Ramos (cell line): ENCODE results near the gene GALK1.
"Not testable (repeated sequence)": the region's sequence is repeated elsewhere in the genome, so short reads cannot be mapped to it uniquely, and the experiment has no call there.

Source experiments
- in situ Hi-C: fragments of 300-500 bp; cut with MboI; formaldehyde crosslinking; loops from one replicate; pipeline ENCODE4 v1.14.3; 2022; ENCODE audit warnings: low sequenced_read_pairs; ENCODE audit not compliant: unreplicated experiment

The GALK1 gene

DNA sequence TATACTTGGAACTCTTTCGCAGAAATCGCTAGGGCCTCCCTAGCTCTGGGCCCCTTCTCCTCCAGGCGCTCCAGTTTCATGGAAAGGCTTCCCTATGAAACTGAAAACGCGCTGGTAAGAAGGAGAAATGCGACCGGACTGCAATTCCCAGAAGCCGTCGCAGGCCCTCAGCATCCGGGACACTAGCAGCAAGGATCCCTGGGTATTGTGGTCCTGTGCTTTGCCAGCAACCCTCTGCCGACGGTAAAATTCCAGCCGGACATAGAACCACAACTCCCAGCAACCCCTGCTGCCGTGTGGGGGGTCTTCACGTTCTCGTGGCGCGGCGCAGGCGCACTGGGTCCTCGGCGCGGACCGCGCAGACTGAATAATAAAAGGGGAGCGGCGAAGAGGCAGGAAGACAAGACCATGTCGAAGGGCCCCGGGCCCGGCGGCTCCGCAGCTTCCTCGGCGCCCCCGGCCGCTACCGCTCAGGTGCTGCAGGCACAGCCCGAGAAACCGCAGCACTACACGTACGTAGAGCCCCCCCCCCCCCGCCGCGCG, 19.6 kb upstream of the GALK1 start, which contains the start of gene UNK:
Gene UNK, plus strand, starts transcription at position 334 of the 543 bp plus-strand sequence. Its CDS starts 75 bp downstream, at position 409.
- in situ Hi-C loops, result no loop called here

DNA sequence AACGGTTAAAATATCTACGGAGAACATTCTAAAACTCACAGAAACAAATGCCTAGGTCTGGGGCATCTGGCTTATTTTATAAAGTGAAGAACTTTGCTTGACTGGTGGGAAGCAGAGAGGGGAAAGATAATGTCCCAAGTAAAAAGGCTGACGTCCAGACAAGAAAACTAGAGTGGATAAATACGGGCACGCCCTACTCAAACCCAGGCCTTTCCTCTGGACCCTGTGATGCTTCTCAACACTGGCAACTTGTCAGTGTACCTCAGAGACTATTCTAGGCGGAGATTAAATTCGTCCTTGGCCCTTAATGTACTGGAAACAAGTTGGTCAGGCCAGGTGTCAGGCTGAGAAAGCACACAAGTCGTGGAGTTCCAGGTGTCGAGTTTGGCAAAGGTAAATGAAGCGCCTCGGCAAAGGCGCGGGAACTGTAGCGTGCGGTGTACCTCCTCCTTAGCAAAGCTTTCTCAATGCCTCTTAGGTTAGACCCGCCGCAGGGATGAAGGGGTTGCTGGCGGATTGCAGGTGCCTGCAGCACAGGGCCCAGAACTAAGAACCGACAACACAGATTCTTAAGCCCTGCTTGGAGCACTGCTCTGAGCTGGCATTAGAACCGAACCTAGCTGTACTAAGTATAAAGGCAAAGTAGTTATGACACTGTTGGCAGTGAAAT, 18.9 kb upstream of the GALK1 start:
- in situ Hi-C loops, result no loop called here

DNA sequence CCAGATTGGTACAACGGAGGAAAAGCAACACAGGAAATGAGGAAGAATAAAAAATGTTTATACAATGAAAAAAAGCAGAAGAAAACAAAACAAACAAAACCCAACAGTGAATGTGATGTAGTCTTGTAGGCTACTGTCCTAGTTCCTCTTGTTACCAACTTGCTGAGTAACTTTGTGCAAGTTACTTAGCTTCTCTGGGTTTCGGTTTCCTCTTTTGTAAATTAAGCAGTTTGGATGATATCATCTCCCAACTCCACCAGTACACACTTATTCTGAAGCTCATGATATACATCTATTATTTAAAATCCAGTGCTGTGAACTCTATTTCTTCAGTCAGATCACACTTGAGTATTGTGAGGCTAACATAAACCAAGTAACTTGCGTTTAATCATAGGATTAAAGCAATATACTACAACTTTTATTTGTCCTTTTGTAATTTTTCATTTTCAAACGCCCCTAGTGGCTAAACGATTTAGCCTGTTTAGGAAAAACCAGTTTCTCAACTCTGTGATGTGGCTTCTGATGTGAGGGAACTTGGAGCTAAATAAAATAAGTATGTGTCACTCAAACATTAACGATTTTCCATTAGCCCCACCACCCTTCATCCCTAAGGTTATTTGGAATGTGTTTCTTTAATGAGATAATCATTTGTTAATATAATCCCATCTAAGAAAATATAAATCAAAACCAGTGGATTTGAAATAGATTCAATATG, 18.2 kb upstream of the GALK1 start:
- in situ Hi-C loops, result no loop called here

DNA sequence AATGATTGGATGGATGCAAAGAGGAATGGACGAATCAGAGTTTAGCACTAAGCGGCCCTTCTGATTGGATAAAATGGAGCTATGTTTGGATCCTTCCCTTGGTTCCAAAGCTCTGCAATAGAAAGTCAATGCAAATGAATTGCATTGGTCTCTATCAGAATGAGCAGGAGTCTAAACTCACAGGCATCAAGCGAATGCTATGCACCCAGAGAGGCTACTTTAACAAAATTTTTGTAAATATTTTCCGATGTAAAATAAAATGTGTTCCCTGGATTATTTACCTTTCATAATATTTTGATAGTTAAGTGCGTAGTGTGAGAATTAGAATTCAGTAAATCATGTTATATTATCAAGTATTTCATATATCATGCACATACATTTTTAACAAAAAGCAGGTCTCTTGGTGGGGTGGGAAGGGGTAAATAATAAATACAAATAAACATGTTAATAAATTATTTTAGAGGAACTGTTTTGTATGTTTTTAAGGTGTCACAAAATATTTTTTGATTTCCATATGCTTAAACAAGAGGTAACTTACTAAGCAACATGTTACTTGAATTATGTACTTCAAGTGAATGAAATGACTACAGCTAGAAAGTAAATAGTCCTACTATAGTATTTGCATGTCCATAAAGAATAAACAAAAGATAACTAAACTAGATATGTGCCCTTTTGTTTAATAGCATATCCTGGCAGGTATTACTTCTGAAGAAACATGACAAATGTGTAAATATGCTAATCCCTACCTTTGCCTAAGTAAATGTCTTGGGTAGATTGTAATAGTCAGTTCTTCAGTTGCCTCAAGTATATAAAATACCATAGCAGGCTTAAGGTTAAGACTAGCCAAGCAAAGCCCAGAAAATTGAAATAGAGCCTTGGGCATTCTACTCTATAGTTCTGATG, 15.2 kb upstream of the GALK1 start:
- in situ Hi-C loops, result no loop called here

DNA sequence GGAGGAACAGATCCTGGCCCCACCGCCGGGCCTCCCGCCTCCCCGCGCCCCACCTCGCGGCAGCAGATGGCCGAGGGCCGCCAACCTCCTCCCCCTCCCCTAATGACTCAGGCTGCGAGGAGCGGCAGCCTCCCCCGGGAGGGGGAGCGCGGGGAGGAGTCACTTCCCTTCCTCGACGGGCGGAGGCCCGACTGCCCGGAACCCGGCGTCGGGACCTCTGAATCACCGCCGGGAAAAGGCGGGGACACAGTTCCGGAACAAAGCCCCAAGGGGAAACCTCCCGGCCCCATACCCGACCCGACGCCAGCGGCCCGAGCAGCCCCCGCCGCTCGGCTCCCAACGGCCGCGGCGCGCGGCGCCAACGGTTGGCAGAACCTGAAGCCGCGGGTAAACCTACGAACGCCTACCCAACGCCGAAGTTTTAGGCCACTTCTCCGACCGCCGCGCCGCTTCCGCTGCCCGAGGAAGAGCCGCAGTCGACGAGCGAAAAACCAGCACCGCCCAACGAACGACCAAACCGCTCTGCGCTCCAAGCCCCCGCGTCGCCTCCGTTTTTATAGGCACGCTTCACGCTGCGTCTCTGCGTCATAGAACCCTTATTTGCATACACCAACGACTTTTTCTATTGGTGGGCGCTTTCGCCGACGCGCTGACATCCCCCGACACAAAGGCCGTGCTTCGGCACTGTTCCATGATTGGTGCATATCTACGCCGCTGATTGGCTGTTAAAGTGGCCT, 14.4 kb upstream of the GALK1 start:
- in situ Hi-C loops, result no loop called here

DNA sequence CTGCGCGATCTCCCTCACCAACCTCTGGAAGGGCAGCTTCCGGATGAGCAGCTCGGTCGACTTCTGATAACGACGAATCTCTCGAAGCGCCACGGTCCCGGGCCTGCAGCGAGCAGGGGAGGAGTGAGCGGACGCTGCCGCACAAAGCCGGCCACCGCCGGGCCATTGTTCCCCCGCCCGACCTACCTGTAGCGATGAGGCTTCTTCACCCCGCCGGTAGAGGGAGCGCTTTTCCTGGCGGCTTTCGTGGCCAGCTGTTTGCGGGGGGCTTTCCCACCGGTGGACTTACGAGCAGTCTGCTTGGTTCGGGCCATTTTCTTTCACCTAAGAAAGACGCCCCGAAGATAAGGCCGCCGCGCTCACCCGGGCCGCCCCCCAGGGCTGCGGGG, 13.9 kb upstream of the GALK1 start:
- in situ Hi-C loops, result no loop called here

DNA sequence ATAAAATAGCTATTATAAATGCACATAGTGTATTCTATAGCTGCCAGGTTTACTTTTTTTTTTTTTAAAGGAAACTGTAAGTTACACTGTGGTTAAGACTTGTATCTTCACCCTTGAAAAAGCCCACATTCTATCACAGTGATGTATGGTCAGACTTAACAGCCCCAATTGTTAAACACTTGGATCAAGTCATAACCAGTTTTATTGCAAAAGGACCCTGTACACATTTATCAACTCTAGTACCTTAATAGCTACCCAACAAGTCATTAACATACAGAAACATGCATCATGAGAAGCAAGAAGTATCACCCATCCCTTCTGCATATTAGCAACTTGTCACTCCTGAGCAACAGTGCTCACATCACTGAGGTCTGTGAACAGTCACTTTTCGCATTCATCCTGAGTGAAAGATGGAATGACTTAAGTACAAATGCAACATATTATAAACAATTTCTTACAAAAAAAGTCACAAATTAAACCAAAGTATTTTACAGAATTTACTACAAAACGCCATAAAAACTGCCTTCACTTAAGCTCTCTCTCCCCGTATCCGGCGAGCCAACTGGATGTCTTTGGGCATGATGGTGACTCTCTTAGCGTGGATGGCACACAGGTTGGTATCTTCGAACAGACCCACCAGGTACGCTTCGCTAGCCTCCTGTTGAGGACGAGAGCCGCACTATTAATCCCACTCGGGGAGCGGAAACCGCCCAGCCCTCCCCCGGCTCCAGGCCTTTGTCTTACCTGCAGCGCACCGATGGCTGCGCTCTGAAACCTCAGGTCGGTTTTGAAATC, 13.3 kb upstream of the GALK1 start:
- in situ Hi-C loops, result not testable (repeated sequence)

DNA sequence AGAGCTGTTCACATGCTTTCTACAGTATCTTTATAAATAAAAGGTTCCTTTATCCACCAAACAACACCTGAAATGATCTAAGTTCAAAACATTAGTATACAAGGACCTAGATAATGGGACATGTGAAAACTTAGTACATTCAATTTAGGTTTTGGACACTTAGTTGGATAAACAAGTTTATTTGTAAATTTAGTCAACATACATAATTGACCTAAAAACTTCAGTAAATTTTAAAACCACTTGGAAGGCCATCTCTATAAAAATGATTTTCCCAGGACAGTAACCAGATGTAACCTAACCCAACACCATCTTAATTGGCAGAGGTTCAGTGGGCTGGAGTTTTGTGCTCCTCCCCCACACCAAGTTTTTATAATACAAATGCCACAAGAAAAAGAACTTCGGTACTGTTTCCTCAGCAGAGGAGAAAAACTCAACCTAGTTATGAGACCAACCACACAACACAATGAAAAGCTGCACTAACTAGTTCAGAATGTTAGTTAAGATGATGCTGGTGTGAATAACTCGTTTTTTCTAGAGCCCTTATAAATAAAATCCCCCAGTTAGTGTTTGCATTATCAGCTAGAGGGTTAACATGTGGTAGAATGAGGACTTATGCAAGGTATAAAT, 12.4 kb upstream of the GALK1 start:
- in situ Hi-C loops, result no loop called here

DNA sequence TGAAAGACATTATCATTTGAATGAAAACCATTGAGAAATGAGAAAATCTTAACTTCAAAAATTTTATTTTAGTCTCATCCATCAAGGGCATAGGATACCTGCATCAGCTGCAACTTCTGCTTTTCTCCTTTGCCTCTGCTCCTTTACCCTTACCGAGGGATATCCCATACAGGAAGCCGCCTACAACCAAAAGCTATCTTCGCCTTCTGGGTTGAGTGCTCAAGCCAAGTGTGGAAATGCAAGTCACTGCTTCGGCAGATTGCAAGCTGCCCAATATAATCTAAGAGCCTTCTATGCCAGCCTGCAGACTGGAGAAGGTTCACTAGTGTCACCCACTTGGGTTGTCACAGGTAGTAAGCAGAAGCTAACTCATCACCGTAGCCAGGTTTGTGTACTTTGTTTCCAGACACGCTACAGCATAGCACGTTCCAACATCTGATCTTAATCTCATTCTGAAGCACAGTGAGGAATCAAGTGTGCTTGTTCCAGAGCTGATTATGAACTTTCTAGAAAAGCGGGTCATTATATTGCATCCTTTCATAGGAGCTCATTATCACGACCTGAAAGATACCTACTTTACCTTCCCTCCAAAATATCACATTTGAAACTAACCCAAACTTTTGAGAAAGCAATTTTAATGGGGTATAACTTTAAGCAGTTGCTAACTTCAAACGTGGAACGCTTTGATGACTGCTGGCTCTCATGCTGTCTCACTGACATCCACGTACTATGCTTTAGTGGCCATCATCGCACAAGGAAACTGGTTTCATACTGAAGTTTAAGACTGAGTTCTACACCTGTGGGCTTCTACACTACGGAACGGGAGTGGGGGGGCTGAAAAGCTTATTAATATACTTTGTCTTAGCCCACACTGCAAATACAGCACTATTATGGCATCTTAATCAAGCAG, 11.6 kb upstream of the GALK1 start:
- in situ Hi-C loops, result no loop called here

DNA sequence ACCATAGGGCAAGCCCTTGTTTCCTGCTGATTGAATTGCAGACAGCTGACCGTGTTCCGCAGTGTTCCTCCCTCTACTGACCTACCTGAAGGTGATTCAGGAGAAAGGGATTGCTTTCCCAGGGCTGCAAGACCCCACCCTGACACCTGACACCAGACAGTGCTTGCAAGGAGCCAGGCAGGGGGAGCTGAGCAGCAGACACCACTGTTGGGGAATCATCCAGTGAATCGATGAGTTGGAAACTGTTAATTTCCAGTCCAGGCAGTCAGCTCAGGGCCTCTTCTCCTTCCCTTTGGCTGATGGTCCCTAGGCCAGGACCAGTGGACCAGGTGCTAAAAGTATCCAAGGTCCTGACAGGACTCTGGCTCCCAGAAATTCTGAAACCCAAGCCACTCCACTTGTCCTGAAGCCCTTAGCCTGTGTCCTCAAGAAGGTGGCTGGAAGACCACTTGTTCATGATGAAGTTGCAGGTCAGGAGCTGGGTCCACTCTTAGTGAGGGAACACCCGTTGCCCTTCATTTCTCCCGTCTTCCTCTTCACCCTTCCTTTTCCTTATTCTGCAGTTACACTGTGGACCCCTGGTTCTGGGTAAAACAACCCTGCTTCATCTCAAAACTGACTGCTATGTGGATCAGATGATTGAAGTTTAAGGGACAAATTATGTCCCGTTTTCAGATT, 10.1 kb upstream of the GALK1 start:
- in situ Hi-C loops, result no loop called here

DNA sequence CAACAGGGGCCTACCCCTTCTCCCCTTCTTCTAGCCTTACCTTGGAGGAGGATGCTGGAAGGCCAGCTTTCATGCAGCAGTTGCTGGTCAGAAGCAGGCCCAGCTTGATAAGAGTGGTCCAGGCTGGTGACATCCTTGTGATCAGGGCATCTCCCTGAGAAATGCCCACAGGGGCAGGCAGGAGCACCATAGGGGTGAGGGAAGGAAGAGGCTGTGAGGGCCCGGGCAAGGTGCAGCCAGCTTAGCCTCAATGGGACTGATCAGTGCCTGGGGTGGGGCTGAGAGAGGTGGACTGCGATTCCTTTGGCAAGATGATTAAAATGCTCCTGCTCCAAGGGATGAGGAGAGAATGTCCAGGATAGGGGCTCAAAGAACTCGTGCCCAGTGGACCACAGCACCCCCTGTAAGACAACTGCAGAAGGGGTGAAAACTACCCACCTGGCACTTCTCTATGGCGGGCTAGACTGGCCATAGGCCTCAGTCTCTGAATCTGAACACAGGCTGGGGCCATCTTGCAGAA, 9.5 kb upstream of the GALK1 start:
- in situ Hi-C loops, result no loop called here

DNA sequence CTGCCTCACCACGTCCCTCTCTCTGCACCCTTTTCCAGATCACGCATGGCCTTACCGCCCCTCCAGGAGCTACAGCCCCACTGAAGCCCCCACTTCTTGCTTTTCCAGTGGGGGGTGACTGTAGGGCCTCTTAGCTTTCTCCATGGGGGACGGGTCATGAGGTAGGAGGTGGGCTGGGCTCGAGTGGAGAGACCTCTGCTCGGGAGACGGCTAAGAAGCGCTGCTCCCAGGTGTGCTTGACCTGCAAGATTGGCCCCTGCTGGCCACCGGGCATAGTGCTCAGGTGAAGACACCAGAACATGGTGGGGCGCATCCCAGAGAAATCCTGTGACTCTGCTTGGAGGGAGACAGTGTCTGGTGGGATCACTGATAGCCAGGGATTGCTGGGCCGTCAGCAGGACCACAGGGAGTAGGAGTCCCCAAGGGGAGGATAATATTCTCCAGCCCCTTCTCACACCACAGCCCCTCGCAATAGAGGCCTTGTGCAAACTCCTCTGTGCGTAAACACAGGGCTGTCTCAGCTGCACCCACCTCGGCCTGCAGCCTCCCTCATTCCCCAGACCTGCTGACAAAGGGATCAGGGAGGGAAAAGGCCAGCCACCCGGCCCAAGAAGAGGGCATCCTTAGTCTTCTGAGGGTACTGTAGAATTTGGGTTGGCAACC, 8.9 kb upstream of the GALK1 start:
- in situ Hi-C loops, result no loop called here

DNA sequence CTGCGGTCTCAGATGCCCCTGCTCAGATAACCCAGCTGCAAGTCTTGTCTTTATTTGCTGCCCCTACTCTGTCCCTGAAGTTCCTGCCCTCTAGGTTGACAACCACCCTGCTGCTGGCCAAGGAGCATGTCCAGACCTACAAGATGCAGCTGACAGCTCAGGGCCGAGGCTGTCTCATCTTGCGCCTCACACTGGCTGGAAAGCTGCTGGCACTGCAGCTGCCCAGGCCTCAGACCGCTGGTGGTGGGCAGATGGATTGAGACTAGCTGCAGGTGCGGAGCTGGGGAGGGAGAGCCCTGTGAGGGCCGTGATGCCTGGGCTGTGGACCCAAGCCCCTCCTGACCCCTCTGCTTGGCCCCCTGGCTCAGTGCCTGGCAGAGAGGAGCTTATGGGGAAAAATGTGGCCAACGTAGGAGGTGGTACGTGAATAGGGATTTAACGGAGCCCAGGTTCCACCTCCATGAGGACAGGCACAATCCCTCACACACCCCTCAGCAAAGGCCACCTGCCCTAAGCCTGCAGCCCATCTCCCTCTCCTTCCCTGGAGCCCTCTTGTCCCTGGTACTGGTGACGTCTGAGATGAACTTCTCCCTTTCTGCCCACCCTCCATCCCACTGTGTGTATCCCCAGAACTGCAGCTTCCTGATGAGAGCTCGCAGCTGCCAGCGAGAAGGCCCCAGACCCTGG, 8.3 kb upstream of the GALK1 start:
- in situ Hi-C loops, result no loop called here

DNA sequence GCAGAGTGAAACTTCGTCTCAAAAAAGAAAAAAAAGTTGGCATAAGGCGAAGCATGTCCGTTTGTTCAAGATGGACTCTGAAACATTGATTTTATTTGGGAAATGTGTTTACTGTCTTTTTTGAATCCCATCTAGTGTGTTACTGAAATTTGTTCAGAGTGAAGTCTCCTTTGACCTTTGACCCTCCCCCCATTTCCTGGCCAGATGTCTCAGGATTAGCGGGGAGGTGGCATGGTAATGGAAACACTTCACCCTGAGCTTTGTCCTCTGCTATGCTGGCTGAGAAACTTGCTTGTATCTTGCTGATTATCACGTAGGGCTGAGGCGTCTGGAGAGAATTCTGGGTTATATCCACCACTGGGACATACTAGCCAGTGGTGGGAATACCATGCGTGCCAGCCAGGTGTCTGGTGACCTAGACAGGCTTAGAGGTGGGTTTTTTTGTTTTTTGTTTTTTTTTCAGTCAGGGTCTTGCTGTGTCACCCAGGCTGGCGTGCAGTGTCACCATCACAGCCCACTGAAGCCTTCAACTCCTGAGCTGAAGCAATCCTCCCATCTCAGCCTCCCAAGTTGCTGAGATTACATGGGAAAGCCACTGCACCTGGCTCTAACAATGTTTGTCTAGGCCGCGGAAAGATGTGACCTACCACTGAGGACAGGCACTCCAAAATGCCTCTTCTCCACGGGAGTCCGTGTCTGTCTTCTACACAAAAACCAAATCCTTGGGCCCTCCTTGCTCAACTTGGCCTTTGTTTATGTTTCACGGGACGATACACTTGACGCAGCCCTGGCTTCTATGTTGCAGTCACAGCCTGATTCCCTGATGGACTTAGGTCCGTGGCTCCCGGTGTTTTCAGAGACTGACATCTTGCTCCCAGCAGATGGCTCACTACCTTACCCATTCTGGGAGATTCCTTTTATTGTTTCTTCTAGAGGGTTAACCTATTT, 6.6 kb upstream of the GALK1 start:
- in situ Hi-C loops, result no loop called here

DNA sequence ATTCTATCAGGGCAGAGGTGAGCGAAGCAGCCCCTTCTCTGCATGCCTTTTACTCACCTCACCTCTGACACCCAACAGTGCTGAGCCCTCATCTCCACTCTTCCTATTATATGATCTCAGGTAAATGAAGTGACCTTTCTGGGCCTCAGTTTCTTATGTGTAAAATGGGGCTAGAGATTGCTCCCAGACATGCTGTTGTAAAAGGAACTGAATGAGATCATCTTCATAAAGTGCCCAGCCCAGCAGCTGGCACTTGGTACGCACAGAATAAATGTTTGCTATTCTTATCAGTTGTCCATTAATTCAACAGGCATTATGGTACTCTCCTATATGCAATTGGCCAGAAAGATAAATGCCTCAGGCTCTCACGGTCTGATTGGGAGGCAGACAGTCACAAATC, 4.5 kb upstream of the GALK1 start:
- in situ Hi-C loops, result no loop called here
